GM19463 (cell line): ENCODE measurements around the gene LRSAM1.
"Not testable (repeated sequence)": the region's sequence is repeated elsewhere in the genome, so short reads cannot be mapped to it uniquely, and the experiment has no call there.

Experiments used
- ATAC-seq: cut with Tn5 transposase; IDR thresholded peaks from one replicate; pipeline ENCODE4 v1.9.1; 2021; ENCODE audit warnings: mild to moderate bottlenecking, moderate library complexity; ENCODE audit not compliant: unreplicated experiment

Gene LRSAM1

GRCh38 chr9:127455324-127455992, 4.1 kb downstream of the LRSAM1 start:
- ATAC-seq = no peak

GRCh38 chr9:127457191-127457878, 6.0 kb downstream of the LRSAM1 start:
- no peak for ATAC-seq

- no peak for ATAC-seq
Observed at GRCh38 chr9:127458921-127459320, 7.6 kb downstream of the LRSAM1 start.

GRCh38 chr9:127463382-127463781, 12.1 kb downstream of the LRSAM1 start:
- no peak for ATAC-seq

DNA sequence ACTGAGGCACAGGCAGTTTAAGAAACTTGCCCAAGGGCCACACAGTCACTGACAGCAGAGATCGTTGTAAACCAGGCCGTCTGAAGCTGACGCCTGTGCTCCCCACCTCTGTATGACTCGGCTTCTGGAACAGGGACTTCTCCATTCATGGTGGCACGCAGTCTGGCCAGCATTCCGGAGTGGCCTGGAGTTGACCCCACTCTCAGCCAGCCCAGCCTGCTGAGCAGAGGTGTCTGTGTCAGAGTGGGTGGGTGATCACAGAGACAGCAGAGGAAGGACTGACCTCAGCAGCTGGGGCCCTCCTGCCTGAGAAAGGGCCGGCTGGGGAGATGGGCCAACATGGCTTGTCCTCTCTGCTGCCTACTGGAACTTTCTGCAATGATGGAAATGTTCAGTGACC, 12.6 kb downstream of the LRSAM1 start:
- no peak for ATAC-seq

GRCh38 chr9:127466407-127466917, 15.2 kb downstream of the LRSAM1 start:
- not testable (repeated sequence) for ATAC-seq

- no peak for ATAC-seq
Observed at GRCh38 chr9:127467621-127468020, 16.3 kb downstream of the LRSAM1 start.

- ATAC-seq = no peak
Observed at GRCh38 chr9:127470662-127471061, 19.4 kb downstream of the LRSAM1 start.

- ATAC-seq = no peak
Observed at GRCh38 chr9:127473501-127473900, 22.2 kb downstream of the LRSAM1 start.

- no peak for ATAC-seq
Observed at GRCh38 chr9:127473932-127474331, 22.6 kb downstream of the LRSAM1 start.

DNA sequence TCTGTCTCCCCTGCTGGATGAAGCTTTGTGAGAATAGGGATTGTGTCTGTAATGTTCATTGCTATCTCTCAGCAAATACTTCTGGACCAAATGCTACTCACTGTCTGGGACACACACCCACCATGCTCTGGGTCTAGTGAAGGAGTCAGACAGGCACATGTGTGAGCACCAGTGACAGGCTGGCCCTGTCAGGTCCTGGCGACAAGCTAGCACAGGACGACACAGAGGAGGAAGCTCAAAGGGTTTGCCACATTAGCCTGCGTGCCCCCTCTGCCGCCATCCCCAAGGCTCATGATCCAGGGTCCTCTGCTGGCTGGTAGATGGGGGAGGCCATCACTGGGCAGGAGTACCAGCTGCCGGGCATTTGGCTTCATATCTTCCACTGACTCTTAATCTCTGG, 23.3 kb downstream of the LRSAM1 start:
- no peak for ATAC-seq

DNA sequence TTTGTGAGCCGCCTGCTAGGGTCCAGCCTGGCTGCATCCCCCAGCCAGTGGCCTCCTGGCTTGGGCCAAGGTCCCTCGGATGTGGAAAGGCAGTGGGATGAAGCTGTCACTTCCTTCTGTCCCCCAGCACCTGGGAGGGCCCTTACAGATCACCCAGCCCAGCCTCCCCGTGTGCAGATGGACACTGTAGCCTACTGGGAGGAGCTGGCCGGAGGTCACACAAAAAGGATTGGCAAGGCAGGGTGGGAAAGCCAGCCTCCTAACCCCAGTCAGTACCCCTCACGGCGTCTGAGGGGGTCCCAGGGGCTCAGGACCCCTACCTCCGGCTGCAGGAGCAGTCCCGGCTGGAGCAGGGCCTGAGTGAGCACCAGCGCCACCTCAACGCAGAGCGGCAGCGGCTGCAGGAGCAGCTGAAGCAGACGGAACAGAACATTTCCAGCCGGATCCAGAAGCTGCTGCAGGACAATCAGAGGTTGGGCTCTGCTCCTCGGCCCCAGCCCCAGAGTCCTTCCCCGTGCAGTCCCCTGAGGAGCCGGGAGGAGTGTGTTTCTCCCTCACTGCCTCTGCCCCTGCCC, 28.3 kb downstream of the LRSAM1 start:
- ATAC-seq = no peak

- no peak for ATAC-seq
Observed at GRCh38 chr9:127482662-127483061, 31.4 kb downstream of the LRSAM1 start.

DNA sequence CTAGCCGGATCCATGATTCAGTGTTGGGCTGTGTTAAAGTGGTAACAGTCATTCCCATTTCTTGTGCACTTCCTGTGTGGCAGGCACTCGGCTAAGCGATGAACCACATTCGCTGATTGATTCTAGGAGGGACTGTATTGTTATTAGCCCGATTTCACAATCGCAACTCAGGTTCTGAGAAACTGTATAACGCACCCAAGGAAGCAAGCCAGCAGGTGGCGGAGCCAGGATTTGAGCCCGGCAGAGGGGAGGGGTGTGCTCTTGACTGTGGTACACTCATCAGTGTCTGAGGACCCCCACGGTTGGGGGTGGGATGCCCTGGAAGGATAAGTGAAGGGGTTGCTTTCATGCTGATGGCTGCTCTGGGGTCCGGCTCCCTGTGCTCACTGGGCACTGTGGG, 34.7 kb downstream of the LRSAM1 start:
- ATAC-seq = no peak

DNA sequence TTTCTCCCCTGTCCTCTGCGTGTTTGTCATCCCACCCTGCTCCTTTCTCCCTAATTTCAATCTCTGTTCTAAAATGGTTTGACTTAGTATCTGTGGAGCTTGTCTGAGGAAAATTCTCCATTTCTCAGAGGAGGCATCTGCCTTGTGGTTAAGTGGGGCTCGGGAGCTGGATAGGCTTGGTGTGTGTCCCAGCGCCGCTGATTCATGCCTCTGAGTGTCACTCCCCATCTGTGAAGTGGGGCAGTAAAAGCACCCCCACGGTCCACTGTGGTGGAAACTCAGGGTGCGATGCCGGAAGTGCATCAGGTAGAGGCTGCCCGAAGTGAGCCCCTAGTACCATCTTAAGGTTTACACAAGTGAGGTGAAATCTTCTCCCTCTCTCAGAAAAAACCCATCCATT, 37.6 kb downstream of the LRSAM1 start:
- no peak for ATAC-seq

DNA sequence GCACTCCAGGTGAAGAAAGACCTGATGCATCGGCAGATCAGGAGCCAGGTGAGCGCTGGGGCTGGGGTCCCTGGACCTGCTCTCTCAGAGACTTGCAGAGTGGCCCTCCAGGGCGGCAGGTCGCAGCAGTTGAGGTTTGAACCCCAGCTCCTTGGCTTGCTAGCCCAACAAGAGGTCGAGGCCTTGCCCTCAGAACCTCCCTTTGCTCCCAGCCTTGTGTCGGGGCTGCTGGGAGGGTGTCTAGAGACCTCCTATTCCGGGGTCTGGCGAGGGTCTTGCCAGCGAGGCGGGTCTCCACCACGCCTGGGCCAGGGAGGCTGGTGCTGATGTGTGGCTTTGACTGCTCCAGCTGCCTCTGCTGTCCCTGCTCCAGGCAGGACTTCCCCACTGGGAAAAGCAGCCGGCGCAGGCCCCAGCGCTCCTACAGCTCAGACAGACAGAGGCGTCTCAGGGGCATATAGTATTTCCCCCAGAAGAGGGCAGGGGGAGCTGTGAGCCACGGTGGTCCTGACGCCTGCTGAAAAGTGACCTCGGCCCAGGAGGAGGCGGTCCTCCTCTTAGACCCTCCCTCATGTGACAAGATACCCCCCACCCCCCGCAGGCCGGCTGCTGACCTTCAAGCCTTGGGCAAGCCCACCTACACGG, 38.3 kb downstream of the LRSAM1 start:
- no peak for ATAC-seq

- ATAC-seq = no peak
Observed at GRCh38 chr9:127490535-127491230, 39.4 kb downstream of the LRSAM1 start.

DNA sequence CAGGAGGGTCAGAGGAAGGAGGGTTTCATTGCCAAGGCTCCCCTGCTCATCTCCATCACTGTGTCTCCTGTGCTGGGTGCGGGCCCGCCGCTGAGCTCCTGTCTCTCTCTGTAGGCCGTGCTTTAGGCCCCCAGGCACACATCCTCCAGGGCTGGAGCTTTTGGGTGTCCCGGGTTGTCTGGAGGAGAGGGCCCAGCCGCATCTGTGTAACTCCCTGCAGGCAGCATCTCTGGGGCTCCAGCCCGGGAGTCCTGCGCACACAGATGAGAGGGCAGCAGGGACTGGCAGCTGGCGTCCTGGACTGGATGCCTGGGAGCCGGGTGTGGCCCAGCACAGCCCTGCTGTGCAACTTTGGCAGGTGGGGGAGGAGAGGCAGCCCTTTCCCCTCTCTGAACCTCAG, 40.2 kb downstream of the LRSAM1 start:
- no peak for ATAC-seq

- no peak for ATAC-seq
Observed at GRCh38 chr9:127492616-127493015, 41.3 kb downstream of the LRSAM1 start.

DNA sequence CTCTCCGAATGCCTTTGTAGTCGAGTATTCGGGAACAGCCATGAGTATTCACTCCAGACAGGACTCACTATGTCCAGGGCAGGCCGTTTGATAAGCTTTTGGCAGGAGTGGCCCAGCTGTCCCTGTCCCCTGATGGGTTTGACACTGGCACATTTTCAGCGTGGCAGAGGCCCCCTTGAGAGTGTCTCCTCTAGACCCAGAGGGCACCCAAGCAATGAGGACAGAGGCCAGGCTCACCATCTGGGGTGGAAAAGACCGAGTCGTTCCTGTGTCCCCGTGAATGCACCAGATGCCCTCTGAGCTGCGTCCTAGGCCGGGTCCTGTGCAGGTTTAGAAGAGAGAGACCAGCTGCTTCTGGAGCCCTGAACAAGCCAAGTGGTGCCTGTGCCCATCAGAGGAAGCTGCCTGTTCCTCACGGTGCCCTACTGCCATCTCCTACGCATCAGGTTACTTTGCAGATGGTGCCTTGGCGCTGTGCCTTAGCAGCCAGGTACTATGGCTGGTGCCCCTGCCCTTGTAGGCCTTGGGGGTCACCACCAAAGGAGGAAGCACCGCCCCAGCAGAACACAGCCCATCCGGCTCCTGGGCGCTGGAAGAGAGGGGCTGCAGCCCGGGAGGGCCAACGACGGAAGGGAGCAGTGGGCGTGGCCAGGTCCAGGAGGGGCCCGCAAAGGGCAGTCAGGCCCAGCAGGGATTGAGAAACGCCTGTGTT, 42.4 kb downstream of the LRSAM1 start:
- ATAC-seq = no peak
